Measurements from ENCODE around the gene TRAPPC12.
A peak's percentile ranks its signal among the peaks of the same experiment; 100 is the strongest.

Gene TRAPPC12

GRCh38 chr2:3470856-3471737 is 91.6 kb downstream of the TRAPPC12 start:
- DNase-seq = no peak

GRCh38 chr2:3472296-3472695 is 92.8 kb downstream of the TRAPPC12 start:
- DNase-seq = no peak

- no peak for DNase-seq
Measured at GRCh38 chr2:3472966-3473365, 93.5 kb downstream of the TRAPPC12 start.

GRCh38 chr2:3475771-3476170 is 96.3 kb downstream of the TRAPPC12 start:
- no peak for DNase-seq

- DNase-seq = no peak
Measured at GRCh38 chr2:3476321-3476984, 97.0 kb downstream of the TRAPPC12 start.

- DNase-seq = no peak
Measured at GRCh38 chr2:3476985-3477327, 97.5 kb downstream of the TRAPPC12 start.

- DNase-seq = no peak
Measured at GRCh38 chr2:3478846-3479385, 99.4 kb downstream of the TRAPPC12 start.

GRCh38 chr2:3479430-3480320 is 100.2 kb downstream of the TRAPPC12 start:
- no peak for DNase-seq

- no peak for DNase-seq
Measured at GRCh38 chr2:3480352-3481010, 101.0 kb downstream of the TRAPPC12 start.

- no peak for DNase-seq
Measured at GRCh38 chr2:3481011-3481400, 101.5 kb downstream of the TRAPPC12 start.

- DNase-seq = no peak
Measured at GRCh38 chr2:3481736-3482362, 102.4 kb downstream of the TRAPPC12 start.

GRCh38 chr2:3482363-3482821 is 102.9 kb downstream of the TRAPPC12 start:
- DNase-seq = no peak

- no peak for DNase-seq
Measured at GRCh38 chr2:3483227-3483985, 103.9 kb downstream of the TRAPPC12 start.

GRCh38 chr2:3483986-3484960 is 104.8 kb downstream of the TRAPPC12 start:
- peak; percentile 4 for DNase-seq

- peak; percentile 9 for DNase-seq
Measured at GRCh38 chr2:3485166-3485565, 105.7 kb downstream of the TRAPPC12 start.

- no peak for DNase-seq
Measured at GRCh38 chr2:3486047-3487027, 106.8 kb downstream of the TRAPPC12 start.

- DNase-seq = peak; percentile 15
Measured at GRCh38 chr2:3487028-3487425, 107.5 kb downstream of the TRAPPC12 start.

- no peak for DNase-seq
Measured at GRCh38 chr2:3487432-3487831, 107.9 kb downstream of the TRAPPC12 start.

Data from 8988T (cell line).